HL-60 (cell line): ENCODE measurements around the gene ZNF780B.
A peak's percentile ranks its signal among the peaks of the same experiment; 100 is the strongest.

Source experiments
- DNase-seq, 2 experiments: peaks; one replicate each; pipeline ENCODE4 v3.0.0-alpha.2; 2010 to 2020; ENCODE audit warnings: low read depth in 1 of 2, low spot score in 1 of 2
- H3K27ac ChIP-seq: fragments of 250-450 bp; sonication (Bioruptor Pico); replicated peaks from 2 replicates; pipeline ENCODE4 v1.5.1; 2020; ENCODE audit warnings: mild to moderate bottlenecking, moderate library complexity
- H3K27me3 ChIP-seq: fragments of 250-450 bp; sonication (Bioruptor Pico); 2 replicates; pipeline ENCODE4 v1.5.1; 2021; ENCODE audit warnings: mild to moderate bottlenecking, moderate library complexity; ENCODE audit not compliant: insufficient read depth, poor library complexity, severe bottlenecking
- H3K4me3 ChIP-seq: replicated peaks from 2 replicates; pipeline ENCODE4 v1.5.1; 2011; ENCODE audit warnings: mild to moderate bottlenecking, control low read depth, low read length; ENCODE audit not compliant: insufficient read depth
- CTCF ChIP-seq: IDR thresholded peaks from one replicate; pipeline ENCODE4 v1.5.1; 2011; ENCODE audit warnings: low read length, control low read depth, inconsistent platforms; ENCODE audit not compliant: insufficient read depth
- GABPA ChIP-seq: IDR thresholded peaks from 2 replicates; pipeline ENCODE4 v1.6.1; 2012; ENCODE audit warnings: low read depth
- POLR2AphosphoS5 ChIP-seq: IDR thresholded peaks from 2 replicates; pipeline ENCODE4 v1.6.1; 2012; ENCODE audit warnings: low read depth
- REST ChIP-seq: IDR thresholded peaks from 2 replicates; pipeline ENCODE4 v1.6.1; 2012; ENCODE audit warnings: low read depth; ENCODE audit not compliant: insufficient replicate concordance
- SPI1 ChIP-seq: IDR thresholded peaks from 2 replicates; pipeline ENCODE4 v1.6.1; 2012; ENCODE audit warnings: low read depth, mild to moderate bottlenecking, borderline replicate concordance

Gene ZNF780B

GRCh38 chr19:40093416-40093815 is 37.4 kb upstream of the ZNF780B start:
- DNase-seq, result no peak
- no peak overlapping the region for H3K4me3 ChIP-seq
- no peaks in the 10 kb centered on the region for H3K27me3 ChIP-seq
- no peak overlapping the region for H3K27ac ChIP-seq
- TF ChIP-seq GABPA (no peak), CTCF (no peak), POLR2AphosphoS5 (no peak)

- DNase-seq, result no peak
- no peaks in the 10 kb centered on the region for H3K27me3 ChIP-seq
- peak; percentile 64 for TF ChIP-seq SPI1
- no peak for TF ChIP-seq POLR2AphosphoS5
- H3K27ac ChIP-seq, result peak overlapping the region; percentile 97
- H3K4me3 ChIP-seq, result peak overlapping the region; percentile 90
Measured at GRCh38 chr19:40091205-40092129, 35.4 kb upstream of the ZNF780B start.

GRCh38 chr19:40090241-40091204 is 34.5 kb upstream of the ZNF780B start, which contains the start of gene ZNF780A:
ZNF780A (minus strand) TSS chr19:40090943; CDS start chr19:40084753, 6,190 bp downstream.
- Histone ChIP-seq H3K4me3 (peak within 1 kb of the TSS; percentile 90), H3K27me3 (no peaks in the 10 kb centered on the region), H3K27ac (peak within 1 kb of the TSS; percentile 97)
- TF ChIP-seq CTCF (no peak), GABPA (peak; percentile 55; the same call in 1 of the 2 replicates), POLR2AphosphoS5 (peak; percentile 68), SPI1 (peak; percentile 39; the same call in 1 of the 2 replicates), REST (peak; percentile 41)
- DNase-seq, result peak; percentile 77 to 85

- Histone ChIP-seq H3K27ac (no peak overlapping the region; the same call in 1 of the 2 replicates), H3K4me3 (peak overlapping the region; percentile 90), H3K27me3 (no peaks in the 10 kb centered on the region)
- DNase-seq, result no peak
- no peak for TF ChIP-seq CTCF
- no peak for TF ChIP-seq SPI1
- no peak for TF ChIP-seq REST
- TF ChIP-seq GABPA, result no peak
- TF ChIP-seq POLR2AphosphoS5, result no peak
Measured at GRCh38 chr19:40089462-40089861, 33.4 kb upstream of the ZNF780B start.
